Epithelial cell of proximal tubule (primary cell): ENCODE measurements around the gene GNAS. TPM values are rescaled to one million over a fixed set of nuclear protein-coding genes. Genes with fewer than 3 reads are reported as not detected.

ENCODE experiments used
- DNase-seq: peaks from one replicate; pipeline ENCODE4 v3.0.0-alpha.2; 2011; ENCODE audit warnings: low read depth
- H3K4me3 ChIP-seq: 2 replicates; pipeline ENCODE4 v1.5.1; 2011; ENCODE audit warnings: low read depth, mild to moderate bottlenecking, low read length
- total RNA-seq: library from RNA; depleted of rRNA; stranded (reverse); fragments of >200 nt; gene quantifications from 2 replicates; pipeline ENCODE4 v1.2.3, GENCODE V29; 2015
- TF ChIP-seq, protein P1 (sequence below): conservative IDR thresholded peaks from 2 replicates; pipeline ENCODE4 v1.5.1; 2012; ENCODE audit warnings: low read depth, mild to moderate bottlenecking, low read length

GNAS gene
- total RNA-seq, 1 donor from 2014 or later: 828 TPM

DNA sequence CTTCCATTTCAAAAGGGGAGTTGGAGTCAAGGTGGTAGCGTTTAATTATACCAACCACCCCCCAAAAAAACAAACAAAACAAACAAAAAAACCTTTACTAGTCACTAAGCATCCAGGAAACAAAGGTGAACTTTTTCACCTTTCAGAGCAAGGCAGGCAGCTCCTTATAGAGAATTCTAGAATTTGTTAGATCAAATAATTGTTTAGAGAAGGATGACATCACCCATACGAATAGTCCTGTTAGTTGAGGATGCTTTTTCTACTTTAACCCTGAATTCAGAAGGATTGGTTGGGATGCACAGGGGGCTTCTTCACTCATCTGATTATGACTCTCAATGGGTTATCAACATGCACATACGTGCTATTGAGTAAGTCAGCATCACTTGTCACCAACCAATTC, 44.3 kb downstream of the GNAS start:
- TF ChIP-seq, protein P1, sequence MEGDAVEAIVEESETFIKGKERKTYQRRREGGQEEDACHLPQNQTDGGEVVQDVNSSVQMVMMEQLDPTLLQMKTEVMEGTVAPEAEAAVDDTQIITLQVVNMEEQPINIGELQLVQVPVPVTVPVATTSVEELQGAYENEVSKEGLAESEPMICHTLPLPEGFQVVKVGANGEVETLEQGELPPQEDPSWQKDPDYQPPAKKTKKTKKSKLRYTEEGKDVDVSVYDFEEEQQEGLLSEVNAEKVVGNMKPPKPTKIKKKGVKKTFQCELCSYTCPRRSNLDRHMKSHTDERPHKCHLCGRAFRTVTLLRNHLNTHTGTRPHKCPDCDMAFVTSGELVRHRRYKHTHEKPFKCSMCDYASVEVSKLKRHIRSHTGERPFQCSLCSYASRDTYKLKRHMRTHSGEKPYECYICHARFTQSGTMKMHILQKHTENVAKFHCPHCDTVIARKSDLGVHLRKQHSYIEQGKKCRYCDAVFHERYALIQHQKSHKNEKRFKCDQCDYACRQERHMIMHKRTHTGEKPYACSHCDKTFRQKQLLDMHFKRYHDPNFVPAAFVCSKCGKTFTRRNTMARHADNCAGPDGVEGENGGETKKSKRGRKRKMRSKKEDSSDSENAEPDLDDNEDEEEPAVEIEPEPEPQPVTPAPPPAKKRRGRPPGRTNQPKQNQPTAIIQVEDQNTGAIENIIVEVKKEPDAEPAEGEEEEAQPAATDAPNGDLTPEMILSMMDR: no peak
- no peak overlapping the region for H3K4me3 ChIP-seq

GRCh38 chr20:58897488-58897887, 45.0 kb downstream of the GNAS start:
- DNase-seq: no peak
- TF ChIP-seq, protein P1: no peak

More for the DNA sequence above, 44.3 kb downstream of the GNAS start:
- DNase-seq: no peak

DNA sequence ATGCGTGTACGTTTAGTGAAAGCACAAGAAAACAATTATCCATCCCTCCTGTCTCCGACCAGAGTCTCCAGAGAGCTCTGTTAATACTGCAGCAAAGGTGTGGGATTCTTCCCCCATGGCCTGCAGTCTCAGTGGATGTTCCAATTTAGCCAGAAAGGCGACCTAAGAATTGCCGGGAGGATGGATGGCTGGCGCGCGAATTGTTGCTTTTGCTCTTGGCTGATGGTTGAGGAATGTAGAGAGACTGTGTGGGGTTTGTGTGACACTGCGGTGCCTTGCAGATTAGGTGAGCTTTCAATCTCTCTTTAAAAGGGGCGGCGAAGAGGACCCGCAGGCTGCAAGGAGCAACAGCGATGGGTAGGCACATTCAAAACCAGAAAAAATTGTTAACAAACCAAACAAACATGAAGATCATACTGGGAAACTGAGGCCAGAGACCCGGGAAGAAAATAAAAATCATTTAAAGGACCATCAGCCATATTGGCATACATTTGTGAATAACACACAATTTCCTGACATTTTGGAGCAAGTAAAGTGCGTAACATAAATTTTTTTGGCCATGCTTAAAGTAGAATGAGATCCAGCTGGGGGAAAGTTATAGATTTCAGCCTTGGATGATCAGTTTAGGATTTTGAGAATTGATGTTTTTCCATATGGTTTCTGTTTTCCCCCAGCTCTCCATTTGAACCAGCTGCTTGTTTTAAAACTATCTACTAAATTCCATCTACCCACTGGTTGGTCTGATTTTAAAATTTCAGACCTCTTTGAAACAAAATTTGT, 46.3 kb downstream of the GNAS start:
- TF ChIP-seq, protein P1: no peak
- no peak for DNase-seq
- no peak overlapping the region for H3K4me3 ChIP-seq

More at GRCh38 chr20:58897488-58897887, 45.0 kb downstream of the GNAS start:
- H3K4me3 ChIP-seq: no peak overlapping the region

DNA sequence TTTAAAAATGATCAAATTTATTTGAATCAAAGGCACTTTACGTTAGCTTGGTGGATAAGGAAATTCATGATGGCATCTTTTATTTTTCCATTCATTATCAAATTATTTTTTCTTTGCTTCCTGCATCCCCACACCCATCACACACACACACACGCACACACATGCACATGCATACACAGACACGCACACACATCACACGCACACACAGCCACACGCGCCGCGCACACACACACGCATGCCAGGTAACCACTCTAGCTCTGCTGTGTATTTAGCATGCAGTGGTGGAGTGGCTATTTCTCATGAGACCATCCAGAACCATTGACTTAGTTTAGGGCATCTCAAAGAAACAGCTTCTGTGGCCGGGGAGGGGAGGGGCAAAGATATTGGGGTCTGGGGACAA, 47.0 kb downstream of the GNAS start:
- DNase-seq: no peak
- TF ChIP-seq, protein P1: no peak
- H3K4me3 ChIP-seq: no peak overlapping the region

GRCh38 chr20:58900397-58900796, 47.9 kb downstream of the GNAS start:
- DNase-seq: no peak
- TF ChIP-seq, protein P1: no peak
- H3K4me3 ChIP-seq: no peak overlapping the region

- TF ChIP-seq, protein P1: no peak
- DNase-seq: no peak
- H3K4me3 ChIP-seq: no peak overlapping the region
Observed at GRCh38 chr20:58901488-58902402, 49.2 kb downstream of the GNAS start.
